Activated CD8-positive, alpha-beta memory T cell treated with anti-CD3 and anti-CD28 coated beads, Interleukin-2, amount 50 U/mL, for 1 hour (primary cell): ENCODE data around the gene MEIG1.
"Not testable (repeated sequence)": the region's sequence is repeated elsewhere in the genome, so short reads cannot be mapped to it uniquely, and the experiment has no call there.

Experiments
- DNase-seq: peaks from one replicate; pipeline ENCODE4 v3.0.0-alpha.2; 2020; ENCODE audit errors: extremely low read depth

Gene MEIG1

GRCh38 chr10:14954934-14955333, 4.3 kb upstream of the MEIG1 start:
- DNase-seq: no peak

GRCh38 chr10:14958872-14959220, 342 bp upstream of the MEIG1 start:
- no peak for DNase-seq

GRCh38 chr10:14967897-14968296, 8.7 kb downstream of the MEIG1 start:
- DNase-seq: no peak

GRCh38 chr10:14971867-14972448, 12.8 kb downstream of the MEIG1 start:
- peak; percentile 9 for DNase-seq

- DNase-seq: not testable (repeated sequence)
These were observed 15.2 kb downstream of the MEIG1 start for GRCh38 chr10:14974153-14974998.

GRCh38 chr10:14975672-14976273, 16.6 kb downstream of the MEIG1 start:
- no peak for DNase-seq

GRCh38 chr10:14982744-14983143, 23.6 kb downstream of the MEIG1 start:
- no peak for DNase-seq

- not testable (repeated sequence) for DNase-seq
These were observed 30.4 kb downstream of the MEIG1 start for GRCh38 chr10:14989552-14989951.

- not testable (repeated sequence) for DNase-seq
These were observed 32.0 kb downstream of the MEIG1 start for GRCh38 chr10:14991035-14991749.

- not testable (repeated sequence) for DNase-seq
These were observed 33.1 kb downstream of the MEIG1 start for GRCh38 chr10:14992336-14992735.

GRCh38 chr10:14993500-14994455, 34.6 kb downstream of the MEIG1 start:
- DNase-seq: not testable (repeated sequence)

- no peak for DNase-seq
These were observed 36.9 kb downstream of the MEIG1 start for GRCh38 chr10:14995964-14996565.

GRCh38 chr10:15013530-15013929, 54.3 kb downstream of the MEIG1 start:
- not testable (repeated sequence) for DNase-seq

- no peak for DNase-seq
These were observed 56.3 kb downstream of the MEIG1 start for GRCh38 chr10:15015451-15015850.

GRCh38 chr10:15020966-15021365, 61.8 kb downstream of the MEIG1 start:
- not testable (repeated sequence) for DNase-seq
